ENCODE measurements around the gene ELAVL3. TPM values are rescaled to one million over a fixed set of nuclear protein-coding genes. Genes with fewer than 3 reads are reported as not detected.

Gene ELAVL3
- total and polyA plus RNA-seq, 2 donors (not counting 3 experiments of a cell fraction or from before 2014, with no cell fraction given) = not detected

DNA sequence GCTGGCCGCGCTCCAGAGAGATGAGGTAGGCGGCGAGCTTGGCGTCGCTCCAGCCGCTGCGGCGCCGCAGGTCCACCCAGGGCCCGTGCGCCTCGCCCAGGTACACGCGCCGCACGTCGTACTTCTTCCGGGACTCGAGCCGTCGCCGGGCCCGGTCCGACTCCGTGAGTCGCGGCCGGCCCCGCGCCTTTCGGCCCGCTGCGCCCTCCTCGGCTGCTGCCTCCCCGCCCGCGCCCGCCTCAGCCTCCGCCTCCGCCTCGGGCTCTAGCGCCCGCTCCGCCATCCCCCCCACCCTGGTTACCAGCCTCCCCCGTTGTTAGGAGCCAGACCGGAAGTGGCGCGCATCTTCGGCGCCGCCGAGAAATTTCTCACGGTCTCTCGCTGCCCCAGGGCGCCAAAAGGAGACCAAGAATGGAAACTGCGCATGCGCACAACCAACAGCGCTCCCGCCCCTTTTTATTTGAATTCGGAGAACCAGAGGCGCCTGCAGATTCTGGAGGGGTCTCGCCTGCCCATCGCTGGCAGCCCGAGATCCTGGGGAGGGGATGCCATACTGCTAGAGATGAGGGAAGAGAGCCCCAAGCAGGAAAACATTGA is 24.8 kb upstream of the ELAVL3 start, which contains the start of gene ZNF653:
Gene ZNF653, minus strand, starts transcription at position 336 of the 597 bp plus-strand sequence. Its CDS starts 53 bp downstream, at position 283.
- peak; percentile 88 for TF ChIP-seq POLR2AphosphoS5 (IDR thresholded peaks at IDR 0.05; ENCODE audit: insufficient read depth, low read depth, low read length)
- TF ChIP-seq MYC (IDR thresholded peaks at IDR 0.05; ENCODE audit: low read depth, low read length) = no peak

DNA sequence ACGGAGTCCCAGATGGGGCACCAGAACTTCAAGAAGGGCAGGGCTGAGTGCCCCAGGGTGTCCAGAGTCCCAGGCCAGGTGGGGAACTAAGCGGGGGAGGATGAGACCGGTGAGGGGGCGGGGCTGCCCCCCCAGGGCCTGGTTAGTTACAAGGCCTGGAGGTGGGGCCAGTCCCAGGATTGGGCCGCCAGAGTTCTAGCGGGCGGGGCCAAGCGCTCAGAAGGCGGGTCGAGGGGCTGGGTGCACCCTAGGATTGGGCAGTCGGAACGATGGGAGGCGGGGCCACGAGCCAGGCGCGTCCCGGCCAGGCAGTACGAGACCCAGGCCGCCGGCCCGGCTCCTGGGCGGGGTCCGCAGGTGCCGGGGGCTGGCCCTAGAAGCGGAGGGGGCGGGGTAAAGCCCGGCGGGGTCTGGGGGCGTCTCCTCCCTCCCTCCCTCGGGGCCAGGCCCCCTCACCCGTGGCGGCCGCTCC is 24.2 kb upstream of the ELAVL3 start:
- dilution Hi-C loops (cut with MboI; ENCODE audit: extremely low pct_ligation_motif_present, low sequenced_read_pairs) = no loop called here
- Histone ChIP-seq H3K27me3 (ENCODE audit: control insufficient read depth in 2 of 2, insufficient read depth in 2 of 2, low read length in 2 of 2) (no peaks in the 10 kb centered on the region), H3K9me3 (replicated peaks; ENCODE audit: control insufficient read depth, insufficient read depth, low read length) (no peaks in the 10 kb centered on the region), H3K4me3 (replicated peaks in 1 of 3; ENCODE audit: insufficient read depth in 1 of 3, low read depth in 1 of 3, low read length in 3 of 3) (peak overlapping the region; percentile 44 to 71 (median 71)), H3K36me3 (ENCODE audit: control insufficient read depth in 2 of 2, extremely low read depth in 1 of 2, insufficient read depth in 2 of 2, low read length in 2 of 2) (no peaks in the 10 kb centered on the region), H3K79me2 (ENCODE audit: control insufficient read depth, insufficient read depth, low read length) (no peaks in the 10 kb centered on the region), H3K4me1 (ENCODE audit: control insufficient read depth, extremely low read depth, insufficient read depth, low read length) (peaks cover 10% of the 10 kb centered on the region), H2AFZ (ENCODE audit: low read depth, low read length) (peak overlapping the region; percentile 88), H4K20me1 (replicated peaks; ENCODE audit: control insufficient read depth, extremely low read depth, insufficient read depth, low read length) (no peaks in the 10 kb centered on the region), H3K4me2 (ENCODE audit: insufficient read depth, low read length) (peak overlapping the region; percentile 89), H3K27ac (ENCODE audit: insufficient read depth, low read depth, low read length) (peak overlapping the region; percentile 81), H3K9me1 (replicated peaks; ENCODE audit: control insufficient read depth, extremely low read depth, insufficient read depth, low read length) (no peaks in the 10 kb centered on the region), H3K9ac (replicated peaks; ENCODE audit: extremely low read depth, insufficient read depth, low read length) (peak overlapping the region; percentile 90)
- intact Hi-C loops (cut with micrococcal nuclease) = loop anchor here (1.0 kb wide), 2 partner anchors 24 to 54 kb away; partner anchors contain the start of genes ECSIT and ELOF1
- FAIRE-seq (peak; percentile 94), DNase-seq (ENCODE audit: low read depth, low spot score) (peak; percentile 98)
- POLR2A ChIA-PET = no interaction called here
- BruUV-seq (replicated peaks) = no TSS peak
- CTCF ChIA-PET = interaction anchor here (0.8 to 1.4 kb wide), 4 partner anchors 9 to 83 kb away, joined by 3 to 4 read pairs (median 3); partner anchors contain the start of gene ELOF1
- TF ChIP-seq FOS (IDR thresholded peaks at IDR 0.05; ENCODE audit: borderline replicate concordance, insufficient read depth, low read length) = no peak
- TF ChIP-seq, protein P1, sequence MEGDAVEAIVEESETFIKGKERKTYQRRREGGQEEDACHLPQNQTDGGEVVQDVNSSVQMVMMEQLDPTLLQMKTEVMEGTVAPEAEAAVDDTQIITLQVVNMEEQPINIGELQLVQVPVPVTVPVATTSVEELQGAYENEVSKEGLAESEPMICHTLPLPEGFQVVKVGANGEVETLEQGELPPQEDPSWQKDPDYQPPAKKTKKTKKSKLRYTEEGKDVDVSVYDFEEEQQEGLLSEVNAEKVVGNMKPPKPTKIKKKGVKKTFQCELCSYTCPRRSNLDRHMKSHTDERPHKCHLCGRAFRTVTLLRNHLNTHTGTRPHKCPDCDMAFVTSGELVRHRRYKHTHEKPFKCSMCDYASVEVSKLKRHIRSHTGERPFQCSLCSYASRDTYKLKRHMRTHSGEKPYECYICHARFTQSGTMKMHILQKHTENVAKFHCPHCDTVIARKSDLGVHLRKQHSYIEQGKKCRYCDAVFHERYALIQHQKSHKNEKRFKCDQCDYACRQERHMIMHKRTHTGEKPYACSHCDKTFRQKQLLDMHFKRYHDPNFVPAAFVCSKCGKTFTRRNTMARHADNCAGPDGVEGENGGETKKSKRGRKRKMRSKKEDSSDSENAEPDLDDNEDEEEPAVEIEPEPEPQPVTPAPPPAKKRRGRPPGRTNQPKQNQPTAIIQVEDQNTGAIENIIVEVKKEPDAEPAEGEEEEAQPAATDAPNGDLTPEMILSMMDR (IDR thresholded peaks at IDR 0.05; ENCODE audit: extremely low read depth in 1 of 2, insufficient read depth in 1 of 2, low read depth in 1 of 2, low read length in 2 of 2) = no peak
- TF ChIP-seq, protein P2, sequence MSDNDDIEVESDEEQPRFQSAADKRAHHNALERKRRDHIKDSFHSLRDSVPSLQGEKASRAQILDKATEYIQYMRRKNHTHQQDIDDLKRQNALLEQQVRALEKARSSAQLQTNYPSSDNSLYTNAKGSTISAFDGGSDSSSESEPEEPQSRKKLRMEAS (IDR thresholded peaks at IDR 0.05; ENCODE audit: insufficient read depth, insufficient read length) = no peak
- no peak for TF ChIP-seq POLR2A (IDR thresholded peaks at IDR 0.05; ENCODE audit: low read depth, low read length)
- no peak for TF ChIP-seq EZH2 (IDR thresholded peaks at IDR 0.05; ENCODE audit: borderline replicate concordance, low read depth, low read length, severe bottlenecking)
- no peak for TF ChIP-seq JUN (IDR thresholded peaks at IDR 0.05; ENCODE audit: borderline replicate concordance, insufficient read depth, insufficient read length, low read depth)
- no peak for TF ChIP-seq MYC (IDR thresholded peaks at IDR 0.05; ENCODE audit: low read depth, low read length)
- TF ChIP-seq GATA2 (IDR thresholded peaks at IDR 0.05; ENCODE audit: insufficient read depth, insufficient read length, low read depth, low read length) = no peak
- no peak for TF ChIP-seq POLR2AphosphoS5 (IDR thresholded peaks at IDR 0.05; ENCODE audit: insufficient read depth, low read depth, low read length)

More for the DNA sequence above, 24.8 kb upstream of the ELAVL3 start, which contains the start of gene ZNF653:
- no peaks in the 10 kb centered on the region for H3K9me3 ChIP-seq (replicated peaks; ENCODE audit: control insufficient read depth, insufficient read depth, low read length)
- H3K79me2 ChIP-seq (ENCODE audit: control insufficient read depth, insufficient read depth, low read length) = no peaks in the 10 kb centered on the region
- POLR2A ChIA-PET = no interaction called here
- no peaks in the 10 kb centered on the region for H3K36me3 ChIP-seq (ENCODE audit: control insufficient read depth in 2 of 2, extremely low read depth in 1 of 2, insufficient read depth in 2 of 2, low read length in 2 of 2)
- peak within 1 kb of the TSS; percentile 90 for H3K9ac ChIP-seq (replicated peaks; ENCODE audit: extremely low read depth, insufficient read depth, low read length)
- peak; percentile 90 for FAIRE-seq
- peak within 1 kb of the TSS; percentile 89 for H3K4me2 ChIP-seq (ENCODE audit: insufficient read depth, low read length)
- intact Hi-C loops (cut with micrococcal nuclease) (loop anchor here (1.0 kb wide), 2 partner anchors 24 to 54 kb away; partner anchors contain the start of genes ECSIT and ELOF1), dilution Hi-C loops (cut with MboI; ENCODE audit: extremely low pct_ligation_motif_present, low sequenced_read_pairs) (no loop called here)
- peak within 1 kb of the TSS; percentile 49 to 71 (median 71) for H3K4me3 ChIP-seq (replicated peaks in 1 of 3; ENCODE audit: insufficient read depth in 1 of 3, low read depth in 1 of 3, low read length in 3 of 3)
- no peaks in the 10 kb centered on the region for H3K9me1 ChIP-seq (replicated peaks; ENCODE audit: control insufficient read depth, extremely low read depth, insufficient read depth, low read length)
- H3K27me3 ChIP-seq (ENCODE audit: control insufficient read depth in 2 of 2, insufficient read depth in 2 of 2, low read length in 2 of 2) = no peaks in the 10 kb centered on the region
- peak within 1 kb of the TSS; percentile 93 for H2AFZ ChIP-seq (ENCODE audit: low read depth, low read length)
- H3K4me1 ChIP-seq (ENCODE audit: control insufficient read depth, extremely low read depth, insufficient read depth, low read length) = peaks cover 10% of the 10 kb centered on the region
- H4K20me1 ChIP-seq (replicated peaks; ENCODE audit: control insufficient read depth, extremely low read depth, insufficient read depth, low read length) = no peaks in the 10 kb centered on the region
- no TSS peak for BruUV-seq (replicated peaks)
- CTCF ChIA-PET = interaction anchor here (0.8 to 1.4 kb wide), 4 partner anchors 9 to 82 kb away, joined by 3 to 4 read pairs (median 3); partner anchors contain the start of gene ELOF1
- peak within 1 kb of the TSS; percentile 81 for H3K27ac ChIP-seq (ENCODE audit: insufficient read depth, low read depth, low read length)
- DNase-seq (ENCODE audit: low read depth, low spot score) = peak; percentile 94

All from endothelial cell of umbilical vein (primary cell).